Measurements from ENCODE around the gene MIEF2.

MIEF2 gene

DNA sequence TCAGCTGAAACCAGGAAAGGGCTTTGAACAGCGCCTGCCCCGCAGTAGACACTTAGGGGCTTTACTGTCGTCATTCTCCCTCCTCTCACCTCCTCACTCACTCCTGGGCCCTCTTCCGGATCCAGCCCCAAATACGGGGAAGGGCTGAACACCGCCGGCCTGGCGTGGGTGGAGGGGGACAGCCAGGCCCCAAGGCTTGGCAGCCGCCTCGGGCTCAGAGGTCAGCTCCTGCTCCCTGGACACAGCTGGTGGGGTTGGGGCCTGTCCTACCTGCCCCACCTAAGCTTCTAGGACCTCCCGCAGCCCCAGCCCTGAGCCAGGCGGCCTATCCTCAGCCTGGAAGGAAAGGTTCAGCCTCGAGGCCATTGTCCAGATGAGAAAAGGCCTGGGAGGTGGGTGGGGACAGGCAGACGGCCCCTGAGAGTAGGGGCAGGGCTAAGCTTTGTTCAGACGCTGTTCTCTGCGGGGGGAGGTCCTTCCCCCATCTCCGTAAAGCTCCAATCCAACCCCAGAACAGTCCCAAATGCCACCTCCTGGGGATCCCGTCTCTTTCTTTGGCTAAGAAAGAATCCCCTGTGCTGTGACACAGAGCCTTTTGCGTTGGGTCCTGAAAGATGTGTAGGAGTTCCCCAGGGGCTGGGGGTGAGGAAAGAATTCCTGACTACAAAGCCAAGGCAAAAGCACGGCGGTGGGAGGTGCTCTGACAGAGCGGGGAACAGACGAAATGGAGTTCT, 35.9 kb upstream of the MIEF2 start:
- peak overlapping the region; percentile 21; the same call in 1 of the 2 replicates for H3K9ac ChIP-seq (ENCODE audit: low read length)
- H3K4me3 ChIP-seq (ENCODE audit: low read depth, low read length, poor library complexity, severe bottlenecking) = peak overlapping the region; percentile 46
- H3K79me2 ChIP-seq (ENCODE audit: insufficient read depth, low read length) = no peaks in the 10 kb centered on the region
- no peaks in the 10 kb centered on the region for H3K27me3 ChIP-seq (ENCODE audit: insufficient read depth, low read length)
- no peaks in the 10 kb centered on the region for H3K9me3 ChIP-seq (ENCODE audit: low read length)
- TF ChIP-seq EZH2 (IDR thresholded peaks at IDR 0.05; ENCODE audit: borderline replicate concordance, low read length) = no peak
- TF ChIP-seq, protein P1, sequence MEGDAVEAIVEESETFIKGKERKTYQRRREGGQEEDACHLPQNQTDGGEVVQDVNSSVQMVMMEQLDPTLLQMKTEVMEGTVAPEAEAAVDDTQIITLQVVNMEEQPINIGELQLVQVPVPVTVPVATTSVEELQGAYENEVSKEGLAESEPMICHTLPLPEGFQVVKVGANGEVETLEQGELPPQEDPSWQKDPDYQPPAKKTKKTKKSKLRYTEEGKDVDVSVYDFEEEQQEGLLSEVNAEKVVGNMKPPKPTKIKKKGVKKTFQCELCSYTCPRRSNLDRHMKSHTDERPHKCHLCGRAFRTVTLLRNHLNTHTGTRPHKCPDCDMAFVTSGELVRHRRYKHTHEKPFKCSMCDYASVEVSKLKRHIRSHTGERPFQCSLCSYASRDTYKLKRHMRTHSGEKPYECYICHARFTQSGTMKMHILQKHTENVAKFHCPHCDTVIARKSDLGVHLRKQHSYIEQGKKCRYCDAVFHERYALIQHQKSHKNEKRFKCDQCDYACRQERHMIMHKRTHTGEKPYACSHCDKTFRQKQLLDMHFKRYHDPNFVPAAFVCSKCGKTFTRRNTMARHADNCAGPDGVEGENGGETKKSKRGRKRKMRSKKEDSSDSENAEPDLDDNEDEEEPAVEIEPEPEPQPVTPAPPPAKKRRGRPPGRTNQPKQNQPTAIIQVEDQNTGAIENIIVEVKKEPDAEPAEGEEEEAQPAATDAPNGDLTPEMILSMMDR (IDR thresholded peaks at IDR 0.05; ENCODE audit: low read length) = no peak
- H3F3A ChIP-seq (ENCODE audit: insufficient read depth, low read length) = no peaks in the 10 kb centered on the region
- peak overlapping the region; percentile 59 for H3K4me2 ChIP-seq (ENCODE audit: low read length)
- H3K36me3 ChIP-seq (ENCODE audit: insufficient read depth, low read length) = no peaks in the 10 kb centered on the region
- no peaks in the 10 kb centered on the region for H3K9me2 ChIP-seq (ENCODE audit: low read depth, low read length)
- no peak overlapping the region for H3K27ac ChIP-seq (ENCODE audit: low read depth, low read length, poor library complexity, severe bottlenecking)
- H2AFZ ChIP-seq (ENCODE audit: low read length) = peak overlapping the region; percentile 78; the same call in 1 of the 2 replicates
- peaks cover 20% of the 10 kb centered on the region for H3K4me1 ChIP-seq (ENCODE audit: insufficient read depth, low read length, severe bottlenecking)
- no peaks in the 10 kb centered on the region for H4K20me1 ChIP-seq (ENCODE audit: insufficient read depth, low read length)

DNA sequence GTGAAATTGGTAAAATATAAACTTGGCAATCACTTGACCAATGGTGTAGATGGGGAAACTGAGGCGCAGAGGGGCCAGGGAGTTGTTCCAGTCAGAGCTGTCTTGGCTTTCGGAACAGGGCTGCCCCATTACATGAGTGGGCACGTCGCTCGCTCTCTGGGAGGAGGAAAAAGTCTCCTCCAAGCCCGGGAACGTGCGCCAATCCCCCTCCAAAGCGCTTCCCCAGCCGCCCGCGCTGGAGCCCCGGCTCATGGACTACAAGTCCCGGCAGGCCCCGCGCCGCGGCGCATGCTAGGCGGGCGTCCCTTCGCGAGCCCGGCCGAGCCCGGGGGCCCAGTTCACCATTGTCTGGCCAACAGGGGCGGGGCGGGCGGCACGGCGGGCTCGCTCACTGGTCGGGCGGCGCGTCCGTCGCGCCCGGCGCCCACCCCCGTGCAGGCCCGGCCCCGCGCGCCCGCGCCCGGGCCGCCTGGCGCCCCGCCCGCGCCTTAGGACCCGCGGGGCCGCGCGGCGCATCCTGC, 35.3 kb upstream of the MIEF2 start, which contains the start of gene LLGL1:
TSS of gene LLGL1 (plus strand) at position 515 of the 521 bp plus-strand sequence. CDS start 48 bp downstream, outside the sequence.
- Histone ChIP-seq H3K4me1 (ENCODE audit: insufficient read depth, low read length, severe bottlenecking) (peaks cover 20% of the 10 kb centered on the region), H3K79me2 (ENCODE audit: insufficient read depth, low read length) (no peaks in the 10 kb centered on the region), H4K20me1 (ENCODE audit: insufficient read depth, low read length) (no peaks in the 10 kb centered on the region), H3K9ac (ENCODE audit: low read length) (peak within 1 kb of the TSS; percentile 85), H3K27me3 (ENCODE audit: insufficient read depth, low read length) (no peaks in the 10 kb centered on the region), H3K9me3 (ENCODE audit: low read length) (no peaks in the 10 kb centered on the region), H3K36me3 (ENCODE audit: insufficient read depth, low read length) (no peaks in the 10 kb centered on the region), H3K4me2 (ENCODE audit: low read length) (peak within 1 kb of the TSS; percentile 99), H3K9me2 (ENCODE audit: low read depth, low read length) (no peaks in the 10 kb centered on the region), H3K4me3 (ENCODE audit: low read depth, low read length, poor library complexity, severe bottlenecking) (peak within 1 kb of the TSS; percentile 91), H3K27ac (ENCODE audit: low read depth, low read length, poor library complexity, severe bottlenecking) (no peak within 1 kb of the TSS), H3F3A (ENCODE audit: insufficient read depth, low read length) (no peaks in the 10 kb centered on the region), H2AFZ (ENCODE audit: low read length) (peak within 1 kb of the TSS; percentile 78; the same call in 1 of the 2 replicates)
- TF ChIP-seq EZH2 (IDR thresholded peaks at IDR 0.05; ENCODE audit: borderline replicate concordance, low read length) = no peak
- TF ChIP-seq, protein P1 (IDR thresholded peaks at IDR 0.05; ENCODE audit: low read length) = no peak

DNA sequence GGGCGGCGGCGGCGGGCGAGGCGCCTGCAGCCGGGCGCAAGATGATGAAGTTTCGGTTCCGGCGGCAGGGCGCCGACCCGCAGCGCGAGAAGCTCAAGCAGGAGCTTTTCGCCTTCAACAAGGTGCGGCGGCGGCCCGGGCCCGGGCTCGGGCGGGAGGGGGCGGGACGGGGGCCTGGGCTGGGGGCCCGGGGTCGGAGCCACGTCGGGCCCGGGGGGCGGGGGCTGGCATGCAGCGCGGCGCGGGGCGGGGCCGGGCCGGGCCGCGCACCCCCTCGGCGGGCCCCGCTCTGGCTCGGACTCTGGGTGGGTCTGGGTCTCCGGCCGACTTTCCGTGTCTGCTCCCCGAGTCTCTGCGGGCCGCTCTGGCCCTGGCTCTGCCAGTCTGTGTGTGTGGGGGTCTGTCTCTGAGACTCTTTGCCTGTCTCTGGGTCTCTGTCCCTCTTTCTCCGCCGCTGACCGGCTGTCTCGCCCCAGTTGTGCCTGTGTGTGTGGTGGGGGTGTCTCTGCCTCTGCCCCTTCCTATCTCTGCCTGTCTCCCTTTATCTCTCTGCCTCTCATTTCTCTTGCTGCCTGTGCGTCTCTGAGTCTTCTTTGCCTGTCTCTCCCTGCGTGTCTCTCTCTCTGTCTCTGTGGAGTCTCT, 34.7 kb upstream of the MIEF2 start:
- Histone ChIP-seq H3K27ac (ENCODE audit: low read depth, low read length, poor library complexity, severe bottlenecking) (no peak overlapping the region), H3K36me3 (ENCODE audit: insufficient read depth, low read length) (no peaks in the 10 kb centered on the region), H3K4me2 (ENCODE audit: low read length) (peak overlapping the region; percentile 99), H3K4me3 (ENCODE audit: low read depth, low read length, poor library complexity, severe bottlenecking) (peak overlapping the region; percentile 91), H3F3A (ENCODE audit: insufficient read depth, low read length) (no peaks in the 10 kb centered on the region), H3K79me2 (ENCODE audit: insufficient read depth, low read length) (no peaks in the 10 kb centered on the region), H2AFZ (ENCODE audit: low read length) (no peak overlapping the region), H3K9me2 (ENCODE audit: low read depth, low read length) (no peaks in the 10 kb centered on the region), H3K27me3 (ENCODE audit: insufficient read depth, low read length) (no peaks in the 10 kb centered on the region), H3K9ac (ENCODE audit: low read length) (peak overlapping the region; percentile 85), H4K20me1 (ENCODE audit: insufficient read depth, low read length) (no peaks in the 10 kb centered on the region), H3K9me3 (ENCODE audit: low read length) (no peaks in the 10 kb centered on the region), H3K4me1 (ENCODE audit: insufficient read depth, low read length, severe bottlenecking) (peaks cover 20% of the 10 kb centered on the region)
- TF ChIP-seq, protein P1 (IDR thresholded peaks at IDR 0.05; ENCODE audit: low read length) = no peak
- no peak for TF ChIP-seq EZH2 (IDR thresholded peaks at IDR 0.05; ENCODE audit: borderline replicate concordance, low read length)

Measured in OCI-LY1 (cell line).